AG04450 (cell line): Measurements from ENCODE around the gene KCNH8. TPM values are rescaled to one million over a fixed set of nuclear protein-coding genes. Genes with fewer than 3 reads are reported as not detected.

Experiments
- CTCF ChIA-PET: fragments of 300-600, 350-600 bp; formaldehyde crosslinking; extraction: SDS; loops from one replicate; lab custom pipeline; 2022; ENCODE audit warnings: antibody characterized with exemption, inconsistent platforms; lab: Charles Lee
- POLR2A ChIA-PET: fragments of 350-600 bp; formaldehyde crosslinking; extraction: SDS; loops from one replicate; lab custom pipeline; 2021; ENCODE audit warnings: antibody characterized with exemption, inconsistent platforms; lab: Yijun Ruan, JAX
- DNase-seq: peaks from one replicate; pipeline ENCODE4 v3.0.0-alpha.2; 2011; ENCODE audit warnings: low read depth, low spot score
- H3K27ac ChIP-seq: one replicate; pipeline ENCODE4 v1.5.1; 2012; ENCODE audit warnings: low read depth, low read length, control low read depth
- H3K27me3 ChIP-seq: one replicate; pipeline ENCODE4 v1.6.0; 2012; ENCODE audit warnings: low read length; ENCODE audit not compliant: control insufficient read depth, insufficient read depth
- H3K4me3 ChIP-seq: 2 replicates; pipeline ENCODE4 v1.5.1; 2011; ENCODE audit warnings: mild to moderate bottlenecking, low read depth, low read length, control low read depth
- H3K9me3 ChIP-seq: 2 replicates; pipeline ENCODE4 v1.5.1; 2012; ENCODE audit warnings: low read length; ENCODE audit not compliant: control insufficient read depth, insufficient read depth
- polyA plus RNA-seq: library from polyadenylated mRNA; depleted of rRNA; stranded (reverse); fragments of >200 nt; gene quantifications from 2 replicates; pipeline ENCODE4 v1.2.3, GENCODE V29; 2011
- TF ChIP-seq, protein P1 (sequence below): IDR thresholded peaks from 2 replicates; pipeline ENCODE4 v1.5.1; 2011; ENCODE audit warnings: low read depth, low read length, control low read depth, inconsistent platforms

KCNH8 gene
- polyA plus RNA-seq, 1 experiment, result not detected

DNA sequence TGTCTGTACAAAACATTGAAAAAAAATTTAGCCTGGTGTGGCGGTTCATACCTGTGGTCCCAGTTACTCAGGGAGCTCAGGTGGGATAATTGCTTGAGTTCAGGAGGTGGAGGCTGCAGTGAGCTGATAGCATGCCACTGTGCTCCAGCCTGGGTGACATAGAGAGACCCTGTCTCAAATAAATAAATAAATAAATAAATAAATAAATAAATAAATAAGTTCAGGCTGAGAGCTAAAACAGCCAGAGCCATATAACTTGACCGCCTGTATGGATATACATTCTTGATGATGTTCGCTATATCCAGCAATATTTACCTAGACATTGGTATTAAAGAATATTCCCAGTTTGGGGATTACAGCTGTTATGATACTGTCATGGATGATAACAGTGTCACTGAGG lies 146.9 kb downstream of the KCNH8 start:
- TF ChIP-seq, protein P1, sequence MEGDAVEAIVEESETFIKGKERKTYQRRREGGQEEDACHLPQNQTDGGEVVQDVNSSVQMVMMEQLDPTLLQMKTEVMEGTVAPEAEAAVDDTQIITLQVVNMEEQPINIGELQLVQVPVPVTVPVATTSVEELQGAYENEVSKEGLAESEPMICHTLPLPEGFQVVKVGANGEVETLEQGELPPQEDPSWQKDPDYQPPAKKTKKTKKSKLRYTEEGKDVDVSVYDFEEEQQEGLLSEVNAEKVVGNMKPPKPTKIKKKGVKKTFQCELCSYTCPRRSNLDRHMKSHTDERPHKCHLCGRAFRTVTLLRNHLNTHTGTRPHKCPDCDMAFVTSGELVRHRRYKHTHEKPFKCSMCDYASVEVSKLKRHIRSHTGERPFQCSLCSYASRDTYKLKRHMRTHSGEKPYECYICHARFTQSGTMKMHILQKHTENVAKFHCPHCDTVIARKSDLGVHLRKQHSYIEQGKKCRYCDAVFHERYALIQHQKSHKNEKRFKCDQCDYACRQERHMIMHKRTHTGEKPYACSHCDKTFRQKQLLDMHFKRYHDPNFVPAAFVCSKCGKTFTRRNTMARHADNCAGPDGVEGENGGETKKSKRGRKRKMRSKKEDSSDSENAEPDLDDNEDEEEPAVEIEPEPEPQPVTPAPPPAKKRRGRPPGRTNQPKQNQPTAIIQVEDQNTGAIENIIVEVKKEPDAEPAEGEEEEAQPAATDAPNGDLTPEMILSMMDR, result no peak
- Histone ChIP-seq H3K4me3 (no peak overlapping the region), H3K9me3 (peaks cover 7% of the 10 kb centered on the region), H3K27ac (no peak overlapping the region), H3K27me3 (no peaks in the 10 kb centered on the region)
- ChIA-PET POLR2A (no interaction called here), CTCF (no interaction called here)
- no peak for DNase-seq

DNA sequence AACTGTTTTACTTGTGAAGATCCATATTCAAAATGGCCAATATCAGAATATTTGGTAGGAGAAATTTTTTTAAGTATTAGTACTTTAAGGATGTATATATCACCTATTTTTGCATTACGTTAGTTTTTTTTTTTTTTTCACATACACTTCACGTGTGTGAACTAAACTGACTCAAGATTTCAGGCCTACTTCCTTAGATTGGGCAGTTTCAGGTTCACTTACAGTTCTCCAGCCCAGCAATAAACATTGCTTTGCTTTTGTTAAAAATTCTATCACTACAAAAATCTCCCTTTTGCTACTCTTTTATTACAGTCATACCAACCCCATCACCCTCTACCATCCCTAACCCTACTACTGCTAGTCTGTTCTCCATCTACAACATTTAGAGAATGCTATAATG lies 183.6 kb downstream of the KCNH8 start:
- TF ChIP-seq, protein P1, result no peak
- ChIA-PET CTCF (no interaction called here), POLR2A (no interaction called here)
- Histone ChIP-seq H3K27me3 (no peaks in the 10 kb centered on the region), H3K9me3 (peaks cover 5% of the 10 kb centered on the region; the same call in 1 of the 2 replicates), H3K27ac (no peak overlapping the region), H3K4me3 (no peak overlapping the region)
- DNase-seq, result no peak

DNA sequence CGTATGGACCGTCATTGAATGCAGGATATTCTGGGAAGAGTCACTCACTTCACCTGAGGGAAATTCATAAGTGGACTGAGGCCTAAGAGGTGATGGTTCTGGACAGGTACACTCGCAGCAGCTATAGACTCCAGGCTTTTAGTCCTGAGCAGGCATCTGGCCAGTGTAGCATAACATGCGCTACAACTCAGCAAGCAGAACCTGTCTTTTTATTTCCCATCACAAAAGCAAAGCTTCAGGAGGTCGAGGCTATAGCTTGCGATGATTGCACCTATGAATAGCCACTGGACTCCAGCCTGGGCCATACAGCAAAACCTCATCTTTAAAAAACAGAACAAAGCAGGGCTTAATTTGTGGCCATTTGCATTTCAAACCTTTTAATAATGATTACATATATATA lies 185.8 kb downstream of the KCNH8 start:
- DNase-seq, result no peak
- POLR2A ChIA-PET, result no interaction called here
- CTCF ChIA-PET, result no interaction called here
- TF ChIP-seq, protein P1, result no peak
- no peak overlapping the region for H3K4me3 ChIP-seq
- H3K9me3 ChIP-seq, result peaks cover 3% of the 10 kb centered on the region; the same call in 1 of the 2 replicates
- no peak overlapping the region for H3K27ac ChIP-seq
- no peaks in the 10 kb centered on the region for H3K27me3 ChIP-seq

DNA sequence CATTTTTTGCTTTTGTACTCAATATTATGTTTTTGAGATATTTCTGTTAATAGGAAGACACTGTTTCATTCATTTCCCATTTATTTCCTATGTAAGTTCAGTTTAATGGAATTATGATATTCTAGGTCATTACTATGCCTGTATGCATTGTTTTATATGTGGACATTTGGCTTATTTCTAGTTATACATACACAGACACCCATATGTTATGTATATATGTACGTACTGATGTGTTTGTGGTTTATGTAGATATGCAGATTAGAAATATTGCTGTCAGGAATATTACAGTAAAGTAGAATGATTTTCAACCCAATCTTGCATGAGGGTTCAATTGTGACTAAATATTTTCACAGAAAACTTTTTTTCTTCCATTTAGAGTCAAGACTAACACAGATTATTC lies 190.5 kb downstream of the KCNH8 start:
- POLR2A ChIA-PET, result no interaction called here
- Histone ChIP-seq H3K27ac (no peak overlapping the region), H3K27me3 (no peaks in the 10 kb centered on the region), H3K9me3 (peaks cover 8% of the 10 kb centered on the region; the same call in 1 of the 2 replicates), H3K4me3 (no peak overlapping the region)
- TF ChIP-seq, protein P1, result no peak
- DNase-seq, result no peak
- CTCF ChIA-PET, result no interaction called here

DNA sequence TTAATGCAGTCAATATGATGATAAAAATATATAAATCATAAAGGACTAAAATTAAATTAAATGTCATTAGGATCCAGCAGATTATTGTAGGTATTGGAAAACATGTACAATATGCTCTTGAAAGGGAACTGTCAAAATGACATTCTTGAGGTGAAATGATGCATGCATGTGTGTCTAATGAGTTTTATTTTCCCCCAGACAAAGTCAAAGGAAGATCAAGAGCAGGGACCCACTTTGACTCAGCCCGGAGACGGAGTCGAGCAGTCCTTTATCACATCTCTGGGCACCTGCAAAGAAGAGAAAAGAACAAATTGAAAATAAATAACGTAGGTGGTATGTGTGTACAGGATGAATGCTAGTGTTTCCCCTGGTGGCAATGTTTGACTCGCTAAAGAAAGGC lies 194.1 kb downstream of the KCNH8 start:
- ChIA-PET POLR2A (no interaction called here), CTCF (no interaction called here)
- TF ChIP-seq, protein P1, result no peak
- H3K27me3 ChIP-seq, result no peaks in the 10 kb centered on the region
- no peak overlapping the region for H3K27ac ChIP-seq
- H3K4me3 ChIP-seq, result no peak overlapping the region
- peaks cover 5% of the 10 kb centered on the region; the same call in 1 of the 2 replicates for H3K9me3 ChIP-seq
- no peak for DNase-seq
